ENCODE data around the gene TRPM5. TPM values are rescaled to one million over a fixed set of nuclear protein-coding genes. Genes with fewer than 3 reads are reported as not detected.

Gene TRPM5
- total RNA-seq, 1 experiment from 2014 or later = not detected

DNA sequence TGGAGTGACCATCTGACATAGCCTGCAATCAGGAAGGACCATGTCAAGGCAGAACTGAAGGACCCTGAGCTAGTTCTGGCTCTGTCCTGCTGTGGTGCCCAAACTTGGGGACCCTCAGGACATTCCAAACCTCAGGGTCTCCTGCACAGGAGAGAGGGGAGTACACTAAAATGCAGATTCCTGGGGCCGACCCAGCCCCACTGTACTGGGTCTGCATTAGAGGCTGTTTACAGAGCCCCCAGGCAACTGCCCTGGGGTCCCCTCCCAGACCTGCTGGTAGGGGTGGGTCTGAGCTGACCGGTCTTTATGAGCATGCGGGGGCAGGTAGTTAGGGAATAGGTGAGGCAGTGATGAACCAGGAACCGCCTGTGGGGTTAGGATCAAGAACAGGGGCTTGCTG lies 6.8 kb downstream of the TRPM5 start:
- DNase-seq (ENCODE audit: low read depth) = no peak

DNA sequence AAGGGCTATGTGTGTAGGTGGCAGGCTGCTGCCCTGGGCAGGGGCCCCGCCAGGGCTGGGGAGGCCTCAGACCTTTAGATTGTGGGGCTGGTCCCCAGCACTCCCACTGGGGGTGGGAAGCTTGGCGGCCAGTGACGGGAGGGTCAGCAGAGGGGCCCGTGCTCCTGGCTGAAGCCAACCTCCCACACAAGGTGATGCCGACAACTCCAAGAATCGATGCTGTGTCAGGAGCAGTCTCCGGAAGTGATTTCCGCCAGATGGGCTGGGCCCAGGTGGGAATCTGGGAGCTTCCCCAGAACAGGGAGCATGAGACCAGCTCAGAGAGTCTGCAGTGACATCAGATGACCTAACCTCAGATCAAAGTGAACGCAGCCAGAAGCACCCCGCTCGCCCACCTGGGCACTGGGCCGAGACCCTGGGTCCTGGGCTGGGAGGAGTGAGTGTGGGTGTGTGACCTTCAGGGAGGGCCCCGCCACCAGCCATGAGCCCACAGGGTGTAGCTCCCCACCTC lies 7.7 kb downstream of the TRPM5 start:
- DNase-seq (ENCODE audit: low read depth) = no peak

DNA sequence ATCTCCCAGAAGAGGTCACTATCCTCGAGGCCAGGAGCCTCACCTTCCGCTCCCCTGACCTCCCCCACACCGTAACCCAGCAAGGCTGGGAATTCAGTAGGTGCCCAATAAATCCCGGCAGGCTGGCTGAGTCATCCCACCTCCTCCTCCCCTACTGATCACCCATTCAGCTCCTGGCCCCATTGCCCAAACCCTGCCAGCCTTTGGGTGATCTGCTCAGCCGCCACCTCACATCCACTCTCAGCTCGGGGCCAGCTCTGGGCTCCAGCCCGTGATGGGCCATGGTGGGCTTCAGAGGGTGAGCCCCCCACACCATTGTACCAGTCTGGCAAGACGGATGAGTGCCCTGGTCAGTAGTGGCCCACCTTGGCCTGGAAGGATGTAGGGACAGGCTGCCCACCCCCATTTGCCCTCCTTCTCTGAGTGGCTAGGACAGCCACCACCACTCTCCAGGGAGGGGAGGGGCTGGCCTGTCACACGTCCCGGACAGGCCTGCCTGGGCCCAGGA lies 8.2 kb downstream of the TRPM5 start:
- DNase-seq (ENCODE audit: low read depth) = no peak

DNA sequence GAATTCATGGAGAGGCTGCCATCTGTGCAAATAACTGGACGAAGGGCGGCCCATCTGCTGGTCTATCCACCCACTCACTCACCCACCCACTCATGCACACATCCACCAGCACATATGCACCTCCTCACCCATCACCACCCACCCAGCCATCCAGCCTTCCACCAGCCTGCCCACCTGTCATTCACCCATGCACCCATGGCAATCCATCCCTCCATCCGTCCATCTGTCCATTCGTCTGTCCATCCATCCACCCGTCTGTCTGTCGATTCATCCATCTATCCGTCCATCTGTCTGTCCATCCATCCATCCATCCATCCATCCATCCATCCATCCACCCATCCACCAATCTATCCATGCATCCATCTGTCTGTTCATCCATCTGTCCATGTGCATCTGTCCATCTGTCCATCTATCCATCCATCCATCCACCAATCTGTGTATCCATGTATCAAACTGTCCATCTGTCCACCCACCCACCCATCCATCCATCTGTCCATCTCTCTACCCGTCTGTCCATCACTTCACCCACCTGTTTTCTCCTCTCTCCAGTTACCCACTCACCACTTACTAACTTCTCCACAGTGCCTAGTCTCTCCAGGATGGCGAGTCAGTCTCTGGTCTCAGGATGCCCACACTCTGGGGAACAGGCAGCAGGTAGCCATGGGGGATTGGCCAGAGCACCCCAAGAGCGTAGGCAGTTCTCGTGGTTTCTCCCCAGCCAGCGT lies 8.9 kb downstream of the TRPM5 start:
- no peak for DNase-seq (ENCODE audit: low read depth)

DNA sequence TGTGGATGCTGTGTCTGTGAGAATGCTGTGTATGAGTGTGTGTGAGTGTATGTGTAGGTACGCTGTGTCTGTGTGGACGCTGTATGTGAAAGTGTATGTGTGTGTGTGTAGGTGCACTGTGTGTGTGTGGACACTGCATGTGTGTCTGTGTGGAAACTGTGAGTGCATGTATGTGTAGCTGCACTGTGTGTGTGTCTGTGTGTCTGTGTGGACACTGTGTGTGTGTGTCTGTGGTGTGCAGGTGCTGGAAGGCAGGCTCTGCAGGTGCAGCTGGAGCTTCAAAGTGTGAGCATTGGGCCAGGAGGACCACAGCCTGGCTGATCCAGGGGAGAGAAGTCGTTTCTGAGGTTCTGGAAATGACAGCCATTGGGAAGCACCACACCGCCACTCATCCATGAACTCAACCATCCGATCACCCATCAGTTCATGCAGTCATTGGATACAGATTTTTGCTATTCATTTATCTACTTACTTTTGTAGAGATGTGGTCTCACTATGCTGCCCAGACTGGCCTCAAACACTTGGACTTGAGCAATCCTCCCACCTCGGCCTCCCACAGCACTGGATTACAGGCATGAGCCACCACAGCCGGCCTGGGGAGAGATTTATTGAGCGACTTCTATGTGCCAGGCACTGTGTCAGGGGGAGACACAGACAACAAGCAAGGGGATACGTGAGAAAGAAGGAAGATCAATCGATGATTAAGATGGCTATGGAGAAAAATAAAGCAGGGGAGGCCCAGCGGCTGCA lies 9.6 kb downstream of the TRPM5 start:
- DNase-seq (ENCODE audit: low read depth) = no peak

DNA sequence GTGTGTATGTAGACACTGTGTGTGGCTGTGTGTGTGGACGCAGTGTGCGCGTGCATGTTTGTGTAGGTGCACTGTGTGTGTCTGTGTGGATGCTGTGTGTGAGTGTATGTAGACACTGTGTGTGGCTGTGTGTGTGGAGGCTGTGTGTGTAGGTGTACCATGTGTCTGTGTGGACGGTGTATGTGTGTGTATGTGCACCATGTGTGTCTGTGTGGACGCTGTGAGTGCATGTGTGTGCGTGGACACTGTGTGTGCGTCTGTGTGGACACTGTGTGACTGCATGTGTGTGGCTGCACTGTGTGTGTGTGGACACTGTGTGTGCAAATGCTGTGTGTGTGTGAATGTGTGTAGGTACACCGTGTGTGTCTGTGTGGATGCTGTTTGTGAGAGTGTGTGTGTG lies 10.3 kb downstream of the TRPM5 start:
- no peak for DNase-seq (ENCODE audit: low read depth)

DNA sequence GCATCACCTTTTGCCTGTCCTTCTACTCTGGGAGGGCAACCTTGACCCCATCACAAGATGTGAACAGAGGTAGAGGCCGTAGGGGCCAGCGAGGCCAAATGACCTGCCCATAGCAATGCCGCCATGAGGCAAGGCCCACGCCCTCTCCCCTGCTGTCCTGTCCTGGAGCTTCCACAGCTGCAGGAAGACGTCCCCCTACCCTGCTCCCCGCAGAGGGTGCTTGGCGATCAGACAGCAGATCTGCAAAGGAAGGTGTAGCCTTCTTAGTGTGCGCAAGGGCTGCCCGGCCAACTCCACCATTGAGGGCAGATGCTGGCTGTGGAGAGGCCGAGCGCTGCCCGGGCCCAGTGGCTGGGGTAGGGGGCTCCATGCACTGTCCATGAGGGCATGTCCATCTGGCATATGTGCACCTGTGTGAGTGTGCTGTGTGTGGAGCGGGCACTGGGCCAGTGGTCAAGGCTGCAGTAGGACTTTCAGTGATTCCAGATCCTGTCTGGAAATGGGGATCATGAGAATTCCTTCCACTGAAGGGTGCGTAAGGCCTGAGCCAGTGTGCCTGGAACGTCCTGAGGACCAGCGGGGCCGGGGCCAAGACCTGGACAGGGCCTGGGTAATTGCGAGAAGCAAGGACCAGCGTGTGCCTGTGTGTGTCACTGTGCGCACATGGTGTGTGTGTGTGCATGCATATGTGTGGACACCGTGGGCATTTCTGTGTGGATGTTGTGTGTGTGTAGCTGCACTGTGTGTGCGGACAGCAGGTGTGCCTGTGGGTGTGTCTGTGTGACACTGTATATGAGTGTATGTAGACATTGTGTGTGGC lies 11.0 kb downstream of the TRPM5 start:
- no peak for DNase-seq (ENCODE audit: low read depth)

DNA sequence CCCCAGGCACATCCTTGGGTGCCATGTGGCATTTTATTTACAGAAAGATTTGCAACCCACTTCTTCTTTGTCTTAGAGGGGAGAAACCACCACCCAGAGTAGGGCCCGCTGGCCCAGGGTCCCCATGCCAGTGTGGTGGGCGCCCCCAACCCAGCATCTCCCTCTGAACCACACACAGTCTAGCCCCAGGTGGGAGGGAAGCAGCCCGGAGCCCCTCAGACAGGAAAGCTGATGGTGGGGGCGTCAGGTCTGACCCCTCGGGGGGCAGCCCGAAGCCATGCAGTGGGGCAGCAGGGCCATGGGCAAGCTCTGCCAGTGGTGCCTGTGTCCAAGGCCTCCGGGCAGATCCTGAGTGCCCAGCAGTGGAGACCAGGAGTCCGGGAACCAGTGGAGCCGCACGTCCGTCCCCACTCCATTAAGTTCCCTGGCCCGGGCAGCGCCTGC lies 11.7 kb downstream of the TRPM5 start:
- DNase-seq (ENCODE audit: low read depth) = no peak

DNA sequence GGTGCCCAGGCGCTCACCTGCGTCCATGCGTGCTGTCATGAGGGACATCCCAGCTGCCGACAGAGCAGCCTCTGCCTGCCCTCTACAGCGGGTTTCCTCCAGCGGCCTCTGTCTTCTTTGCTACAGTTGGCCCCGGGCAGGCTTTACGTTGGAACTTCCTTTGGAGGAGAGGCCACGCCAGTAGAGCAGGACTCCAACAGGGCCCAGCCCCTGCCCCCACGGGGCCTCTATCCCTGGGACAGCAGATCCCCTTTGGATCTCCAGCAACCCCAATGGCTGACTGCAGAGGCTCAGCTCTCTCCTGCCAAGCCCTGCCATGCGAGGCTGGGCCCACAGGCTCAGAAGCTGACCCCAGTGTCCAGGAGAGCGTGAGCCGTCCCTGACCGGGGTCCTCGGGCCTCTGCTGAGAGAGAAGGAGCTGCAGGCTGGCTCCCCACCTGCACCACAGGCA lies 12.1 kb downstream of the TRPM5 start:
- DNase-seq (ENCODE audit: low read depth) = no peak

DNA sequence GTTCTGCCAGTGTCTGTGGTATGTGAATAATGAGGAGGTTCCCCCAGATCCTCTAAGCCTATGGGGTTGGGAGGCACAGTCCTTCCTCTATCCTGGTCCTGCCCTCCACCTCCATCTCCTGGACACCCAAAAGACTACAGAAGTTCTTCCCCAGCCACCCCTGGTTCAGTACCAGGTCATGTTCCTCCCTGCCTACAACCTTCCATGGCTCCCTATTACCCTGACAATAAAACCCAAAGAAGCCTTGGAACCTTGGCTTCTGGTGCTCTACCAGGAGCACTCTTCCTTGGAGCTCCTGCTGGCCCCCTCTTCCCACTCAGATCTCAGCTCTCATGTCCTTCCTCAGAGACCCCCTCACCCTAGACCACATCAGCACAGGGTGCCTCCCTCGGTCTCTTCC lies 12.9 kb downstream of the TRPM5 start:
- no peak for DNase-seq (ENCODE audit: low read depth)

DNA sequence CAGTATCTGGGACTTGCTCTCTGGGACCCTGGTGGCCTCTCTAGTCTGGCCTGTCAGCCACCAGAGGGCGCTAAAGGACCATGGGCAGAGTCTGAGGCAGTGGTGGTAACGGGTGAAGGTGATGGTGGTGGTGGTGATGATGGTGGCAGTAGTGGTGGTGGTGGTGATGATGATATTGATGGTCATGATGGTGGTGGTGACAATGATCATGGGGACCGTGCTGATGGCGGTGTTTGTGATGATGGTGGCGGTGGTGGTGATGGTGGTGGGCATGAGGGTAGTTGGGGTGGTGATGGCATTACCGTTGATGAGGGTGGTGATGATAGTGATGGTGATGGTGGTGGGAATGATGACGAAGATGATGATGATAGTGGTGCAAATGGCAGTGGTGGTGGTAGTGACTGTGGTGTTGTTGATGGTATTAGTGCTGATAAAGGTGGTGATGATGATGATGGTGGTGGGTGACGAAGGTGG lies 16.0 kb downstream of the TRPM5 start:
- peak; percentile 42 for DNase-seq (ENCODE audit: low read depth)

DNA sequence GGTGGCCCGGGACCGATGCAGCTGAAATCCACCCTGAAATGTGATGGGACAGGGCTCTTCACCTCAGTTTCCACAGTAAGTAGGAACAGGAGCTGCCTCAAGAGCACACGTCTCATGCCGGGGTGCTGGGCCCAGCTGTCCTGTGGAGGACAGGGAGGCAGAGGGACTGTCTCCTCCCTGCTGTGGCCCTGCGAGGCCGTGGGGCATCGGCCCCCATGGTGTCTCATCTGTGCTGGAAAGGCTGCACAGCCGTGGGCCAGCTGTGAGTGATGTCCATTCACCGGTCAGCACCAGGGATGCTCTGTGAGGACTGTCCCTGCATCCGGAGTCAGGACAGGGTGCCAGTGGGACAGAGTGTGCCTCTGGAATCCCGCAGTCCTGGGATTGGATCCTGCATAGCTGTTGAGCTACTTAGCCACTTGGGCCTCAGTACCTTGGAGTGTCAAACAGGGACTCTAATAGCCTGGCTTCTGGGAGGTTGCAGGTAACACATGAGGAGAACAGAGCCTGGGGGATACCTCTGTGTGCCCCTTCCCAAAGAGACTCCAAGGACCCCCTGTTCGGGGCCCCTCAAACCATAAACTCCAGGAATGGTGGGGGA lies 16.5 kb downstream of the TRPM5 start:
- DNase-seq (ENCODE audit: low read depth) = no peak

DNA sequence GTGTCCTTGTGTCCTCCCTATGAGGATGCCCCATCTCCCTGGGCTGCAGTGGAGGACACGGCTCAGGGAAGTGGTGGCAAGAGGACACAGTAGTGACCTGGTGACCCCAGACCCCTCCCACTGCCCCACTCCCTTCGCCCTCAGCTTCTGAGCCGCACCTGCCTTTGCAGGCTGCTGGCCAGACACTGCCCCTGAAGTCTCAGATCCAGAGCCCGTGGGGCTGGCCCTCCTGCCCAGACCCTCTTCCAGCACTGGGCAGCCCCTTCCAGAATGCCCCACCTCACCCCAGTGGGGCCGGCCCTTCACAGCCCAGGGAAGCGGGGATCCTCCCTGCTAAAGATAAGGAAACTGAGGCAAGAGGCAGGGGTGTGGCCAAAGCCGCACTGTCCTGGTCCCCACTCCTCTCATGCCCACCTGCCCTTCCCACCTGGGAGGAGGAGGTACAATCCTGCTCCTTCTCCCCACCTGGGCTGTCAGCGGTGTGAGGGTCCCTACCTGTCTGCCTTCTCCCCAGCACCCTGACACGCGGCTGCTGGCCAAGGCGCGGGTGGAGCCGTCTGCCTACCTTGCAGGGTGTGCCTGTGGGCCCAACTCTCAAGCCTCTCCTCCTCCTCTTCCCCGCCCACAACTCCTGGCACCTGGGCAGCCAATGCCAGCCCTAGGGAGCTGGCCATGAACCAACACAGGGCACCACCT lies 17.3 kb downstream of the TRPM5 start:
- DNase-seq (ENCODE audit: low read depth) = no peak

DNA sequence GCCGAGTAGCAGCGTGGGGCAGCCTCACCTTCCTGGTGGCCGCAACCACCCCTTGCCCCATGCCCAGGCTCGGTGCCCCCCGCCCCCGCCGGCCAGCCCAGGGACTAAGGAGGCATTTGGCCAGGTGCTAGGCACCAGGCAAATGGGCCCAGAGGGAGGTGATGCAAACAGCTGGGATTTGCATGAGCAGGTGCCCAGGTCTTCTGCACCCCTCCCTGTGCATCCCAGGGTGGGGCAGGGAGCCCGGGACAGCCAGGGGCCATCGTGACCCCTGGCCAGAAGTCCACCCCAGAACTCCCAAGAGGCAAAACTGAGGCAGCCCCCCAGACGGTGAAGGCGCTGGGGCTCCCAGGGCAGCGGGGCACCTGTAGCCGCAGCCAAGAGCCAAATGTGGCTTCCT lies 18.1 kb downstream of the TRPM5 start:
- DNase-seq (ENCODE audit: low read depth) = no peak

DNA sequence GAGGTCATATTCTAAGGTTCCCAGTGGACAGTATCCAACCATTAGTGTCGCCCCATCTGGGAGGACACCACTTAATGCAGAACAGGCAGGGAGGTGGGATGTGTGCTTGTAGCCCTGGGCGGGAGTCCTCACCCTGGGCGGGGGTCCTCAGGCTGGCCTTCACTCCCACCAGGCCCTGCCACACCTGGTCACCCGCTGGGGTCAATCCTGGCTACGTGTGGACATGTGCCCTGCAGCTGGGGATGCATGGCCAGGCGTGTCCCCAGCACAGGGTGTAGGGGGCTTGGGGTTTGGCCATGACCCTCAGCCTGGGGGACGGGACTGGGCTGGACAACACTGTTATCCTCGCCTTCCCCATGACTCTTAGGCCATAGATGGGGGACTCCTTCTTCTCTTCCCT lies 18.8 kb downstream of the TRPM5 start:
- no peak for DNase-seq (ENCODE audit: low read depth)

DNA sequence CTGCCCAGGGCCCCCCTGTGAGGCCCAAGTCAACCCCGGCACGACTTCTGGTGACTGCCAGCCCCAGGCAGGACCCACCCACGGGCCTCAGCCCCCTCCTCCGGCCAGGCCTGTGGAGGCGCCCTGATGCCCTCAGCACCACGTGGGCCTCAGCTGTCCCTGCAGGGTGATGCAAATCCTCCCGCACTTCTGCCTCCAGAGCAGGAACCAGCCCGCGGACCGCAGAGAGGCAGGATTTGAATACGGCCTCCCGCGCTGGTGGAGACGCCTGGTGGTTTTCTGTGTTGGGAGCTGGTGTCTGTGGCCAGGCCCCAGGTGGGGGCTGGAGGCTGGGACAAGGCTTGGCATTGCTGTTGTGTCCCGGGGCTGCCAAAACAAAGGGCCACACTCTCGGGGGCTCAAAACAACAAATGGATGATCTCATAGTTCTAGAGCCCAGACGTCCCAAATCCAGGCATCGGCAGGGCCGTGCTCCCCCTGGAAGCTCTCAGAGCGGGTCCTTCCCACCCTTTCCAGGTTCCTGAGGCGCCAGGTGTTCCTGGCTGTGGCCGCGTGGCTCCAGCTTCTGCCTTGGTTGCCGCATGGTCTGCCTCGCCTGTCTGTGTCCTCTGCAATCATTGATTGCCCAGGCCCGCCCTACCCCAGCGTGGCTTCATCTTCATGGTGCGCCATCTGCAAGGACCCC lies 19.4 kb downstream of the TRPM5 start:
- no peak for DNase-seq (ENCODE audit: low read depth)

DNA sequence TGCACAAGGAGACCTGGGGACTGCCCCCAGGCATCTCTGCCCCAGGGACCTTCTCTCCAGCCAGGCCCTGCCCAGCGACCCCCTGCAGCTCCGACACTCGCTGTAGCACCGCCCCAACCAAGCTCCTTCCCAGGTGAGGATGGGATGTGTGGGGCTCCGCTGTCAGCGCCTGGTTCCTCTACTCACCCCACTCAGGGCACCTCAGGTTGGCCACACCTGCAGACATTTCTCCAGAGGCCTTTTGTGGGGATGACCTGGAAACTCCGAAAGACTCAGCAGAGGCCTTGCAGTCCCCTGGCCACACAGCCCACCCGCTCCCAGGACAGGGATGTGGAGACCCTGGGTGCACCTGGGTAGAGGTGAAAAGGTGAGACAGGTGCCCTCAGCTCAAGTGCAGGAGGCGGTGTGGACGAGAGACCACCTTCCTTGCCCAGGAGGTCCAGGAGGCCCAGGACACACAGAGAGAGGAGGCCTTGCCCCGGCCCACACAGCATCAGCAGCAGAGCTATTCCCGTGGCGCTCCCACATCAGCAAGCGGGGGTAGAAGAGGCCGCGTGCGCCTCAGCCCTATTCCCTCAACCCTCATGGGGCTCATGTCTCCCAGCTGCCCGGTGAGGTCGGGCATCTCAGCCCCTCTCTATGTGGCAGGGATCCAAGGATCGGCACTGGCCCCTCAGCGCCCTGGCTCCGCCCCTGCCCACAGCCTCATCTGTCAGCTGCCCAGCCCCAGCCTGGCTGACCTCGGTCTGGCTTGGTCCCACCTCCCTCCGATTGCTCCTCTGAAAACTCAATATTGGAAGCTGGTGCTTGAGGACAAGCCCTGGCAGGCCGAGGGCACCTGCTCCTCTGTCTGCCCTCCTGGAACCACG lies 20.9 kb downstream of the TRPM5 start:
- DNase-seq (ENCODE audit: low read depth) = no peak

DNA sequence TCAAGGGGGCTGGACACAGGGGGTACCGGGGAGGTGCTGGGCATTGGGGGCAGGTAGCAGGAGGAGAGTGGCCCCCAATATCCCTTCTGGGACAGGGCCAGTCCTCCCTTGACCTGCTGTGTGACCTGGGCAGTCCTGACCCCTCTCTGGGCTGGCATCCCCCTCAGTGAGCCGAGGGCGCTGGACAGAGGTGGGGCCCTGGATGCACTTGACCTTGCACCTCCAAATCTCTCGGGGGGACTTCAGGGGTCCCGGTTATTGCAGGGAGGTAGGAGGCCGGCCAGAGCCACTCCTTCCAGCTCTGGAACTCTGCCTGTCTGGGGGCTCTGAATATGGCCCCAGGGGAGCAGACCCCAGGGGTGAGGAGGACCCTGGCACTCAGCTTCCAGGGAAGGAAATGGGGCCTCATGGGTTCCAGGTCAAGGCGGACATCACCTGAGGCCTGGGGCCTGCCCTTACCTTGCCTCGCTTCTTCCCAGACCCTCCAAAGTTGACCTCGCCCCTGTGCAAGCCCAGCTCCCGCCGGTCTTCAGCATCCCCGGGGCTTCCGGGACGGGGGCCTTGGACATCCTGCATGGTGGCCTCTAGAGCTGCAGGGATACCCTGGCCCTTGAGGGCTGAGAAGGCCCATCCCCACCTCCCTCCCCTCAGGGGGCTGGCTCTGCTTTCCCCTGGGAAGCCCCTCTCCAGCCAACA lies 21.7 kb downstream of the TRPM5 start:
- DNase-seq (ENCODE audit: low read depth) = no peak

DNA sequence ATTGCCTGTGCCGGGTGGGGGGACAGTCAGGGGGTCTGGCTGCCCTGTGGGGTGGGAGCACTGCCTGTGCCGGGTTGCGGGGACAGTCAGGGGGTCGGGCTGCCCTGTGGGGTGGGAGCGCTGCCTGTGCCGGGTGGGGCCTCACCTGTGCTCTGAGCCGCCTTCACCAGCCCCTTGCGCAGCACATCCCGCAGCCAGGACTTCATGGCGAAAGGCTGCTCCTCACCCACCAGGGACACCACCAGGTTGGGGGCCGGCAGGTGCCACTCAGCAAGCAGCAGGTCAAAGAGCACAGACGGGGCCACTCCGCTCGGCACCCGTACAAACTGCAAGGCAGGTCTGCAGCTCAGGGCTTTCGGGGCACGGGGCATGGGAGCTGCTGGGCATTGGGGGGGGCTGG lies 22.3 kb downstream of the TRPM5 start:
- no peak for DNase-seq (ENCODE audit: low read depth)
